Measurements from ENCODE around the gene MESP2.

Gene MESP2

DNA sequence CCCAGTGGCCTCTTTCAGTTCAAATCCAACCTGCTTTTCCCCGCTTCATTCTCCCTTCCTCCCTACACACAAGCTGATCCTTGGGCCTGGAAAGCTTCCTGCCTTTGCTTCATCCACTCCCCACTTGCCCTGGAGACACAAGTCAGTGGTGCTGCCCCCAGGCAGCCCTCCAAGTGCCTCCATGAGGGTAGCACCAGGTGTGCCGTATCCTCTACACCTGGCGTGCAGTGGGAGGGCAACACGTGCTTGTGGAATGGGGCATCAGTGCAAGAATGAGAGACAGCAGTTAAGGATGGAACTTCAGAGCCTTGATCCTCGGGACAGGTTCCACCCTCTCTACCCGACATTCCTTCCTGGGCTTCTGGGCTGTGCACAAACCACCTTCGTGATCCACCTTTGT lies 34.7 kb downstream of the MESP2 start:
- H3K9me3 ChIP-seq (ENCODE audit: severe bottlenecking), result peaks cover 10% of the 10 kb centered on the region
- DNase-seq, result no peak
- TF ChIP-seq, protein P1, sequence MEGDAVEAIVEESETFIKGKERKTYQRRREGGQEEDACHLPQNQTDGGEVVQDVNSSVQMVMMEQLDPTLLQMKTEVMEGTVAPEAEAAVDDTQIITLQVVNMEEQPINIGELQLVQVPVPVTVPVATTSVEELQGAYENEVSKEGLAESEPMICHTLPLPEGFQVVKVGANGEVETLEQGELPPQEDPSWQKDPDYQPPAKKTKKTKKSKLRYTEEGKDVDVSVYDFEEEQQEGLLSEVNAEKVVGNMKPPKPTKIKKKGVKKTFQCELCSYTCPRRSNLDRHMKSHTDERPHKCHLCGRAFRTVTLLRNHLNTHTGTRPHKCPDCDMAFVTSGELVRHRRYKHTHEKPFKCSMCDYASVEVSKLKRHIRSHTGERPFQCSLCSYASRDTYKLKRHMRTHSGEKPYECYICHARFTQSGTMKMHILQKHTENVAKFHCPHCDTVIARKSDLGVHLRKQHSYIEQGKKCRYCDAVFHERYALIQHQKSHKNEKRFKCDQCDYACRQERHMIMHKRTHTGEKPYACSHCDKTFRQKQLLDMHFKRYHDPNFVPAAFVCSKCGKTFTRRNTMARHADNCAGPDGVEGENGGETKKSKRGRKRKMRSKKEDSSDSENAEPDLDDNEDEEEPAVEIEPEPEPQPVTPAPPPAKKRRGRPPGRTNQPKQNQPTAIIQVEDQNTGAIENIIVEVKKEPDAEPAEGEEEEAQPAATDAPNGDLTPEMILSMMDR (IDR thresholded peaks at IDR 0.05; ENCODE audit: low read depth, low read length), result no peak
- no peak overlapping the region for H3K4me3 ChIP-seq (ENCODE audit: low read depth, low read length)
- H3K36me3 ChIP-seq, result no peaks in the 10 kb centered on the region
- no peak overlapping the region for H3K27ac ChIP-seq
- no peaks in the 10 kb centered on the region for H3K27me3 ChIP-seq (ENCODE audit: insufficient read depth, low read depth, severe bottlenecking)

DNA sequence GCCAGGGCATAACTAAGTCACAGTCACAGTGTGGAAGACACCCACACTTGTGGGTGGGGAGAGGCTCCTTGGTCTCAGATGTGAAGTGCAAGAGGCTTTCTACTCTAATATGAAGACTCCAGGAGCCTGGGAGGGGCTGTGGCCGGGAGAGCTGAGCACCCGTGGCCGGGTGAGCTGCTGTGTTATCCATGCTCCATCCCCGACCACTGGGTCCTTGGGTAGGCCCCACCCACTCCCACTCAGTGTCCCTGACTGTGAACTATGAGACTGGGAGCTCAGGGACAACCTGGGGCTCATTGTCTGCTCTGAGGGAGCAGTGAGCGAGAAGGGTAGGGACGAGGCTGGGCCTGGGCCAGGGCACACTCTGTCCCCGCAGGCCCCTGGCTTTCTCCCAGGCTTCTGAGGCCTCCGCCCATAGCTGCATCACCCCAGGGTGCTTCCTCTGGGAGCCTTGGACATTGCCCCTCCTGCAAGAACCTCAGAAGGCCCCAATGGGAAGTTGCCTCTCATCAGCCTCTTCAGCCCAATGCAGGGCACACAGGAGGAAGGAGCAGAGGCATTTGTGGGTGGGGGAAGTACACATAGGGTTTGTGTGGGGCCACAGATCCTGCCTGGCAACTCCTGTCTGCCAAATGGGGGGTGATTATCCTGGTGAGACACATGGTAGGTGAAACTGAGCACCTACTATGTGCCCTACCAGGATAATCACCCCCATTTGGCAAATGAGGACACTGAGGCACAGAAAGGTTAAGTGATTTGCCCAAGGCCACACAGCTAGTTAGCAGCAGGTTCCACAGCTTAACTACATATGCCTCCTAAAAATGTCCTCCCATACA lies 36.1 kb downstream of the MESP2 start:
- no peak overlapping the region for H3K27ac ChIP-seq
- DNase-seq, result no peak
- H3K36me3 ChIP-seq, result no peaks in the 10 kb centered on the region
- H3K9me3 ChIP-seq (ENCODE audit: severe bottlenecking), result peaks cover 15% of the 10 kb centered on the region
- TF ChIP-seq, protein P1 (IDR thresholded peaks at IDR 0.05; ENCODE audit: low read depth, low read length), result no peak
- no peaks in the 10 kb centered on the region for H3K27me3 ChIP-seq (ENCODE audit: insufficient read depth, low read depth, severe bottlenecking)
- no peak overlapping the region for H3K4me3 ChIP-seq (ENCODE audit: low read depth, low read length)

DNA sequence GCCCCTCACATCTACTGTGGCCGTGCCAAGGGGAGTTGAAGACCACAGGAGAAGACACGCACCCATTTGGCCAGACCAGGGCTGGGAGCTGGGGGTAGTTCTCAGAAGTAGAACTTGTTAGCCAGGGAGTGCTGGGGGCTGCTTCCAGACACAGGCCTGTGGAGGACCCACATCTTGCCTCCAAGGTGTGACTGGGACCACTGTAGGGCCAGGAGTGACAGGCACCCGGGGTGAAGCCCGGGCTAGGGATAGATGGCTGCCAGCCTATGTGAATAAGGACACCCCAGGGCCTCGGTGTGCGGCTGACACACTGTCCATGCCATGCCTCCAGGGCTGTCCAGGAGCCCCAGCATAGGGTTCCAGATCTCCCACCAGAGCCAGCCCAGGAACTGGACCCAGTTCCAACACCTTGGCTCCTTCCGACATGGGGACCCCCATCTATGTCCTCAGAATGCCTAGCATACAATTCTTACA lies 36.8 kb downstream of the MESP2 start:
- TF ChIP-seq, protein P1 (IDR thresholded peaks at IDR 0.05; ENCODE audit: low read depth, low read length), result no peak
- Histone ChIP-seq H3K9me3 (ENCODE audit: severe bottlenecking) (peaks cover 15% of the 10 kb centered on the region), H3K27me3 (ENCODE audit: insufficient read depth, low read depth, severe bottlenecking) (no peaks in the 10 kb centered on the region), H3K27ac (no peak overlapping the region), H3K36me3 (no peaks in the 10 kb centered on the region), H3K4me3 (ENCODE audit: low read depth, low read length) (no peak overlapping the region)
- no peak for DNase-seq

DNA sequence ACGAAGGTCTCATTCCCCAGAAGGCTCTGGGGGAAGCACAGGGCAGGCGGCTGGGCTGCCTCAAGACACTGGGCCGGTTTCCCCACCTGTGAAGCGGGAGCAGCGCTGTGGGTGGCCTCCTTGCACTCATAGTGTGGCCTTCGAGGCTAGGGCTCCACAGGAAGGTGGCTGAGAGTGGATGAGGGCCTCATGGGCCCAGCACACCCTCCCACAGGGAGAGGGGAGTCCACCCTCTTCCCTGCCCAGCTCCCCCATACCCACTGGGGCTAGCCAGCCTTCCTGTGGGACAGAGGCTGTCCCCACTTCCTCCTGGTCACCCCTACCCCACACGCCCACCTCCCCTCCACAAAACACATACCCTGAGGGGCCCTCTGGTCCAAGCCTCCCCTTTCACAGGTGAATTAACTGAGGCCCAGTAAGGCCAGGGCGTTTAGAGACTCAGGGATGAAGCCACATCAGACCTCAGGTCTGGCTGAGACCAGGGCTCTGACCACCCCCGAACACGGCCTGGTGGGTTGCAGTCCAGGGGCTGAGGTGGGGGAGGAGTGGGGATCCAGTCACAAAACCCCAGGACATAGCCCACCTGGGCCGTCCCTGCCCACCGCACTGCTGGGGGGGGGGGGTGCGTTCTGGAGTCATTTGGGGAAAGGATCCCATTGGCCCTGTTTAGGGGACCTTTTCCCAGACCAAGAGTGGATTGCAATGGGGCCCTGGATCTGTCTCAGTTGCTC lies 37.4 kb downstream of the MESP2 start:
- Histone ChIP-seq H3K9me3 (ENCODE audit: severe bottlenecking) (peaks cover 15% of the 10 kb centered on the region), H3K4me3 (ENCODE audit: low read depth, low read length) (no peak overlapping the region), H3K27ac (no peak overlapping the region), H3K36me3 (no peaks in the 10 kb centered on the region), H3K27me3 (ENCODE audit: insufficient read depth, low read depth, severe bottlenecking) (no peaks in the 10 kb centered on the region)
- TF ChIP-seq, protein P1 (IDR thresholded peaks at IDR 0.05; ENCODE audit: low read depth, low read length), result no peak
- no peak for DNase-seq

DNA sequence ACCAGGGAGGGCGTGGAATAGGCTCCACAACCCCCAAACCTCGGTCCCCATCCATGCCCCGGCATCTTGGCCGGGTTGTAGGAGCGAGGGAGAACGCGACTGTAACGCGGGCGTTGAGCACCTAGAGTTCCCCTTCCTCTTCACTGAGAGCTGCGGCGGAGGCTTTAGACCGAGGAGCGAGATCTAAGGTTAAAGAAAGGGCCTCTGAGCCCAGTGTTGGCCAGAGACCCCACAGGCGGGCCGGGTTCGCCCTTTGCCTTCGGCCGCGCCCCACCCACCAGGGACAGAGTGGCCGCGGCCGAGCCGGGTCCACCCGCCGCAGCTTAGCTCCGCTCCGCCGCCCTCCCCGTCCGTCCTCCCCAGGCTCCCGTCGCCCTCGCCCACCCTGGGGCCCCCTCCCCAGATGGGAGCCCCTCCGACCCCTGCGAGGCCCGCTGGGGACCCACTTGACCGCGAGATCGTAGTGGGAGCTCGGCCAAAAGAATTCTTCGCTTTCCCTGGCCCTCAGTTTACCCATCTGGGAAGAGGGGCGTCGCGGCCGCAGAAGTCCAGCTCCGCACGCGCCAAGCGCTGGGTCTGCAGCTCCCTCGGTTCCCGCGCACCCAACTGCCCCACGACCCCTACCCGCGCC lies 38.1 kb downstream of the MESP2 start:
- no peaks in the 10 kb centered on the region for H3K27me3 ChIP-seq (ENCODE audit: insufficient read depth, low read depth, severe bottlenecking)
- no peak for DNase-seq

More for the DNA sequence above, 38.1 kb downstream of the MESP2 start:
- no peak overlapping the region for H3K4me3 ChIP-seq (ENCODE audit: low read depth, low read length)
- TF ChIP-seq, protein P1 (IDR thresholded peaks at IDR 0.05; ENCODE audit: low read depth, low read length), result no peak
- H3K27ac ChIP-seq, result no peak overlapping the region
- peaks cover 15% of the 10 kb centered on the region for H3K9me3 ChIP-seq (ENCODE audit: severe bottlenecking)
- no peaks in the 10 kb centered on the region for H3K36me3 ChIP-seq

All from WERI-Rb-1 (cell line).